IPS-15b (cell line): ENCODE results near the gene ELOVL5.
"Not testable (repeated sequence)": the region's sequence is repeated elsewhere in the genome, so short reads cannot be mapped to it uniquely, and the experiment has no call there.

Source experiments
- H3K27me3 ChIP-seq: one replicate; pipeline ENCODE4 v1.6.1; 2013; ENCODE audit warnings: low read length; ENCODE audit not compliant: control insufficient read depth, insufficient read depth
- H3K36me3 ChIP-seq: one replicate; pipeline ENCODE4 v1.6.1; 2013; ENCODE audit warnings: low read length; ENCODE audit not compliant: control insufficient read depth, insufficient read depth
- H3K4me1 ChIP-seq: one replicate; pipeline ENCODE4 v1.6.1; 2013; ENCODE audit warnings: mild to moderate bottlenecking, low read length; ENCODE audit not compliant: control insufficient read depth, insufficient read depth
- H3K4me3 ChIP-seq: one replicate; pipeline ENCODE4 v1.5.1; 2013; ENCODE audit warnings: low read depth, low read length
- H3K9ac ChIP-seq: one replicate; pipeline ENCODE4 v1.6.1; 2013; ENCODE audit warnings: low read depth, mild to moderate bottlenecking, low read length
- H3K9me3 ChIP-seq: one replicate; pipeline ENCODE4 v1.6.1; 2013; ENCODE audit warnings: mild to moderate bottlenecking, low read length; ENCODE audit not compliant: control insufficient read depth, insufficient read depth

ELOVL5 gene

DNA sequence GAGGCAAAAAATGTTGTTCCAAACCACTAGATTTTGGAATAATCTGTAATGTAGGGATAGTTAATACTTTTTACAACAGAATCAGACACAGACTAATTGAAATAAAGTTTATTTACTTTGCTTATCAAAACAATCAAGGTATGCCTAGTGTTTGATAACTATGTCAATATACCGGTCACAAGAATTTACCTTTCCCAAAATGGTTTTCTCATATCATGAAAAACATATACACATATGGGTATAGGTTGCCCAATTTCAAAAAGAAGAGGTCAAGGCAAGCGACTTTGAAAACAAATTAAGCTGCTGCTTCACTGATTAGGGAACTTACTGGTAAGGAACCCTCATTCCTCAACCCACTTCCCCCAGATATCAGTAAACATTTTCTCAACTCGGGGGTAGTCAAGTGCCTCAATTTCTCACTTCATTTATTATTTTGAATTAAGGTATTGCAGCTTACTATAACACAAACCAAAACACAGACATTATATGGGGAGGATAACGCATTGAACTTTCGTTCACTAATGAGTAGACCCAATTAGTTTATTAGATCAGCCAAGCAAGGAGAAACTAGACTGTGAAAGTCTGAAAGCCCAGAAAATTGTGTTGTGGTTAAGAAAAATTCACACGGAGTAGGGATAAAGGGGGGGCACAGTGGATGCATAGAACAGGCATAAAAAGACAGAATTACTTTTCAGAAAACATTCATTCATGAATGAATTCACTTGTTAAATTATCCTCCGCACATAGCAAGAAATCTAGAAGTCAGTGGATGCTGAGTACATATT lies 9.0 kb upstream of the ELOVL5 start:
- H3K27me3 ChIP-seq = peaks cover 29% of the 10 kb centered on the region
- H3K4me3 ChIP-seq = no peak overlapping the region
- no peaks in the 10 kb centered on the region for H3K36me3 ChIP-seq
- H3K9me3 ChIP-seq = no peaks in the 10 kb centered on the region
- H3K9ac ChIP-seq = no peak overlapping the region
- peaks cover 11% of the 10 kb centered on the region for H3K4me1 ChIP-seq

GRCh38 chr6:53353624-53354023 lies 4.9 kb upstream of the ELOVL5 start:
- Histone ChIP-seq H3K4me1 (peaks cover 6% of the 10 kb centered on the region), H3K9me3 (no peaks in the 10 kb centered on the region), H3K27me3 (peaks cover 49% of the 10 kb centered on the region), H3K4me3 (no peak overlapping the region), H3K9ac (no peak overlapping the region), H3K36me3 (no peaks in the 10 kb centered on the region)

- H3K27me3 ChIP-seq = peaks cover 37% of the 10 kb centered on the region
- H3K36me3 ChIP-seq = no peaks in the 10 kb centered on the region
- H3K9ac ChIP-seq = no peak overlapping the region
- no peak overlapping the region for H3K4me3 ChIP-seq
- H3K9me3 ChIP-seq = no peaks in the 10 kb centered on the region
- H3K4me1 ChIP-seq = no peaks in the 10 kb centered on the region
Observed at GRCh38 chr6:53352360-53352759, 3.6 kb upstream of the ELOVL5 start.

DNA sequence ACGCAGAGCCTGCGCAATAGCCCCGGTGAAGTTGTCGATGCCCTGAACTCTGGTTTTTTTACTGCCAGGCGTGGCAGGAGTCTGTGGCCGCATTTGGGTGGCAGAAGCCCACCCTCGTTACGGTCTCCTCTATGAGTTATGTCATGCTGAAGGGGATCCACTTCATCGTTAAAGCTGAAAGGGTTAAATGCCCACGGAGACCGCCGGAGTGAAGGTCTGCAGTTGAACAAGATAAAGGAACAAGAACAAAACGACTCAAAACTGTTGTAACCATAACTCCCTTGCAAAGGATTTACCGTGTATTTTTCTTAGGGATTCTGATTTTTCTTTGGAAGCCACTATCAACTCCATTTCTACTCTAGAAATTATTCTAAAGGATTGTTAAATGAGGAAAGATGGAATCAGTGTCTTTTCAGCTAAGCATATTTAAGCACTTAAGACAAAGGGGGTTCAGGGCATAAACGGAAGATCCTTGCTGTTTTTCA lies 501 bp upstream of the ELOVL5 start:
- peak overlapping the region; percentile 84 for H3K4me3 ChIP-seq
- no peaks in the 10 kb centered on the region for H3K9me3 ChIP-seq
- H3K4me1 ChIP-seq = peaks cover 12% of the 10 kb centered on the region
- no peaks in the 10 kb centered on the region for H3K36me3 ChIP-seq
- no peak overlapping the region for H3K9ac ChIP-seq
- H3K27me3 ChIP-seq = peaks cover 26% of the 10 kb centered on the region

GRCh38 chr6:53347921-53348370 lies 804 bp downstream of the ELOVL5 start:
- Histone ChIP-seq H3K9me3 (no peaks in the 10 kb centered on the region), H3K27me3 (peaks cover 21% of the 10 kb centered on the region), H3K4me1 (peaks cover 12% of the 10 kb centered on the region), H3K9ac (no peak overlapping the region), H3K4me3 (peak overlapping the region; percentile 84), H3K36me3 (no peaks in the 10 kb centered on the region)

GRCh38 chr6:53347250-53347920 lies 1.4 kb downstream of the ELOVL5 start:
- H3K9ac ChIP-seq = no peak overlapping the region
- no peaks in the 10 kb centered on the region for H3K9me3 ChIP-seq
- H3K36me3 ChIP-seq = no peaks in the 10 kb centered on the region
- peak overlapping the region; percentile 84 for H3K4me3 ChIP-seq
- H3K4me1 ChIP-seq = peaks cover 12% of the 10 kb centered on the region
- H3K27me3 ChIP-seq = peaks cover 20% of the 10 kb centered on the region

- peaks cover 20% of the 10 kb centered on the region for H3K27me3 ChIP-seq
- H3K4me1 ChIP-seq = peaks cover 12% of the 10 kb centered on the region
- H3K4me3 ChIP-seq, H3K9ac ChIP-seq, H3K36me3 ChIP-seq, H3K9me3 ChIP-seq: not testable (repeated sequence)
Observed at GRCh38 chr6:53346049-53346448, 2.7 kb downstream of the ELOVL5 start.

DNA sequence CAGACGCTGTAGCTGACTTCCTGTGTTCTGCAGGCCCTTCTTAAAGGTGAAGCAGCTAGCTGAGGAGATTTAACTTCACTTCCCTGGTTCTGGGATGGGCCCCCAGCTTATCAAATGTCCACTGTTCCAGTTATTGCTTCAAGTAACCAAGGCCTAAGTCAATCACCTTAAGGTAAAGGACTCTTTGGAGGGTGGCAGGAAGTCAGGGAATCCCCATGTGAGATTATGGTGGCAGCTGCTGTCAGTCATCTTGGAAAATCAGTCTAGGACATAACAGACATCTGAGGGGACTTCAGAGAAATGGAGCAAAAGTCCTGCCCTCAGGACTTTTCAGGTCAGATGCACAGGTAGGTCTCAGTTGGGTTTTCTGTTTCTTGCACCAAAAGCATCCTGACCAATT lies 3.8 kb downstream of the ELOVL5 start:
- Histone ChIP-seq H3K4me1 (peaks cover 12% of the 10 kb centered on the region), H3K36me3 (no peaks in the 10 kb centered on the region), H3K9ac (no peak overlapping the region), H3K4me3 (no peak overlapping the region), H3K27me3 (peaks cover 9% of the 10 kb centered on the region), H3K9me3 (no peaks in the 10 kb centered on the region)

- H3K9ac ChIP-seq = no peak overlapping the region
- peaks cover 12% of the 10 kb centered on the region for H3K4me1 ChIP-seq
- no peaks in the 10 kb centered on the region for H3K27me3 ChIP-seq
- H3K4me3 ChIP-seq = no peak overlapping the region
- no peaks in the 10 kb centered on the region for H3K36me3 ChIP-seq
- no peaks in the 10 kb centered on the region for H3K9me3 ChIP-seq
Observed at GRCh38 chr6:53343092-53343491, 5.7 kb downstream of the ELOVL5 start.

DNA sequence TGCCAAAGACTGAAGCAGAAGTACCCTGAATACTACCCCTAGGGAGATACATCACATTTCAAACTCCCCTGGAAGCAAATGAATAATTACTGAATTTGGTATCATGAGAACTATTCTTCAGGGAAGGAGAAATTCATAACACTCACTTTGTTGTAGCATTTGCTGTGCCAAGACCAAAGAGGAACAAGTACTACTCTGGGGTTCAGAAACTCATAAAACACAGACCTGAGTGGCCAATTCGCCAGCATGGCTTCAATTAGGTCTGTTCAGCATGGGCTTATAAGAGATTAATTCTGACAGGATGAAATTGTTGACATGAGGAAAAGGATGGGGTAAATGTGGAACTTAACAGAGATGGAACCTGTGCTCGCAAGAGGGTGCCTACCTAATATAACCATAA lies 6.5 kb downstream of the ELOVL5 start:
- no peak overlapping the region for H3K4me3 ChIP-seq
- H3K9me3 ChIP-seq = no peaks in the 10 kb centered on the region
- H3K27me3 ChIP-seq = no peaks in the 10 kb centered on the region
- peaks cover 12% of the 10 kb centered on the region for H3K4me1 ChIP-seq
- H3K9ac ChIP-seq = no peak overlapping the region
- H3K36me3 ChIP-seq = no peaks in the 10 kb centered on the region

DNA sequence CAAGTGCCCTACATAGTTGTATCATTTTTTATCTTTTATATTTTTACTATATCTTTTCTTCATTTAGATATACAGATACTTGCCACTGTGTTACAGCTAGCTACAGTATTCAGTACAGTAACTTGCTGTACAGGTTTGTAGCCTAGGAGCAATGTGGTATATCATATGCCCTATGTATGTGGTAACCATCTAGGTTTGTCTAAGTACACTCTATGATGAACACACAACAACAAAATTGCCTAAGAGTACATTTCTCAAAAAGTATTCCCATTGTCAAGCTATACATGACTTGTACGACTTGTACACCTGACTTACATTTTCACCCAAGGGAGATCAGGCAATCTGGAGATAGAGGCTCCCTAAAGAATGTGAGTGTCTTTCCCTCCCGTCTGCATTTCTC lies 8.2 kb downstream of the ELOVL5 start:
- Histone ChIP-seq H3K9ac (no peak overlapping the region), H3K36me3 (no peaks in the 10 kb centered on the region), H3K4me3 (no peak overlapping the region), H3K27me3 (no peaks in the 10 kb centered on the region), H3K9me3 (no peaks in the 10 kb centered on the region), H3K4me1 (peaks cover 10% of the 10 kb centered on the region)

DNA sequence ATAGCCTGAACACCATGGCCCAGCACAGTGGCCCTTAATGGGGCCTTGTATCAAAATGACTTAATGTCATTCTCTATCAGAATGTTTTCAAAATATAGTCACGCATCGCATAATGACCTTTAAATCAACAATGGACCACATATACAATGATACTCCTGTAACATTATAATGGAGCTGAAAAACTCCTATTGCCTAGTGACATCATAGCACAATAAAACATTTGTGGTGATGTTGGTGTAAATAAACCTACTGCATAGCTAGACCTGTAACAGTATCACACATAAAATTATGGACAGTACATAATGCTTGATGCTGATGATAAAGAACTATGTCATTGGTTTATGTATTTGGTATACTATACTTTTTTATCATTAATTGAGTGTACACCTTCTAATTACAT lies 9.3 kb downstream of the ELOVL5 start:
- Histone ChIP-seq H3K36me3 (no peaks in the 10 kb centered on the region), H3K9me3 (no peaks in the 10 kb centered on the region), H3K4me1 (peaks cover 14% of the 10 kb centered on the region), H3K27me3 (no peaks in the 10 kb centered on the region), H3K4me3 (no peak overlapping the region), H3K9ac (no peak overlapping the region)
